Skeletal muscle tissue (tissue), 4 donors: ENCODE results near the gene RNF212. TPM values are rescaled to one million over a fixed set of nuclear protein-coding genes. Genes with fewer than 3 reads are reported as not detected.

Experiments used
- H3K27ac ChIP-seq: one replicate; pipeline ENCODE4 v1.7.0; 2013; ENCODE audit warnings: mild to moderate bottlenecking, low read depth, low read length, inconsistent platforms
- H3K27me3 ChIP-seq, 3 donors: one replicate each; pipeline ENCODE4 v1.7.0; 2013; ENCODE audit warnings: low read length in 3 of 3; ENCODE audit not compliant: control insufficient read depth in 3 of 3, insufficient read depth in 3 of 3
- H3K36me3 ChIP-seq, 3 donors: one replicate each; pipeline ENCODE4 v1.7.0; 2013; ENCODE audit warnings: low read length in 3 of 3; ENCODE audit not compliant: control insufficient read depth in 3 of 3, insufficient read depth in 3 of 3
- H3K4me1 ChIP-seq, 3 donors: one replicate each; pipeline ENCODE4 v1.7.0; 2013; ENCODE audit warnings: low read length in 3 of 3, mild to moderate bottlenecking in 3 of 3; ENCODE audit not compliant: control insufficient read depth in 3 of 3, insufficient read depth in 3 of 3
- H3K4me3 ChIP-seq, 3 donors: one replicate each; pipeline ENCODE4 v1.7.0; 2013; ENCODE audit warnings: low read length in 3 of 3
- H3K9ac ChIP-seq, 3 donors: one replicate each; pipeline ENCODE4 v1.7.0; 2013; ENCODE audit warnings: low read length in 3 of 3, mild to moderate bottlenecking in 3 of 3, moderate library complexity in 2 of 3, low read depth in 1 of 3
- H3K9me3 ChIP-seq, 3 donors: one replicate each; pipeline ENCODE4 v1.7.0; 2013; ENCODE audit warnings: low read length in 3 of 3; ENCODE audit not compliant: control insufficient read depth in 3 of 3
- total RNA-seq: library from RNA; depleted of rRNA; stranded (reverse); fragments of >200 nt; gene quantifications from one replicate; pipeline ENCODE4 v1.2.3, GENCODE V29; 2014
- donor health status: Osteomylitis.

RNF212 gene
- total RNA-seq, 1 donor from 2014 or later: 3.7 TPM

GRCh38 chr4:1045193-1045594 is 68.2 kb downstream of the RNF212 start:
- H3K27me3 ChIP-seq: peaks cover 54 to 79% (median 65%) of the 10 kb centered on the region in 3 donors
- no peaks in the 10 kb centered on the region for H3K9me3 ChIP-seq
- no peaks in the 10 kb centered on the region for H3K36me3 ChIP-seq
- no peak overlapping the region for H3K27ac ChIP-seq
- H3K4me1 ChIP-seq: peaks cover 27 to 48% (median 33%) of the 10 kb centered on the region in 3 donors
- H3K4me3 ChIP-seq: no peak overlapping the region
- H3K9ac ChIP-seq: no peak overlapping the region

GRCh38 chr4:1044469-1045192 is 68.7 kb downstream of the RNF212 start:
- H3K4me1 ChIP-seq: peaks cover 31 to 53% (median 33%) of the 10 kb centered on the region in 3 donors
- H3K9ac ChIP-seq: no peak overlapping the region
- H3K4me3 ChIP-seq: no peak overlapping the region
- H3K9me3 ChIP-seq: no peaks in the 10 kb centered on the region
- no peaks in the 10 kb centered on the region for H3K36me3 ChIP-seq
- peaks cover 54 to 79% (median 64%) of the 10 kb centered on the region in 3 donors for H3K27me3 ChIP-seq
- H3K27ac ChIP-seq: peak overlapping the region; percentile 30

GRCh38 chr4:1043651-1044468 is 69.5 kb downstream of the RNF212 start:
- Histone ChIP-seq H3K27ac (peak overlapping the region; percentile 49), H3K9ac (peak overlapping the region in 1 of 3 donors; percentile 16), H3K4me3 (peak overlapping the region in 1 of 3 donors; percentile 29)

GRCh38 chr4:1043162-1043561 is 70.2 kb downstream of the RNF212 start:
- H3K27ac ChIP-seq: no peak overlapping the region
- H3K4me3 ChIP-seq: no peak overlapping the region
- H3K27me3 ChIP-seq: peaks cover 42 to 65% (median 52%) of the 10 kb centered on the region in 3 donors
- H3K4me1 ChIP-seq: peaks cover 31 to 59% (median 37%) of the 10 kb centered on the region in 3 donors
- H3K9ac ChIP-seq: peak overlapping the region in 1 of 3 donors; percentile 16
- H3K9me3 ChIP-seq: no peaks in the 10 kb centered on the region
- H3K36me3 ChIP-seq: no peaks in the 10 kb centered on the region

More at GRCh38 chr4:1043651-1044468, 69.5 kb downstream of the RNF212 start:
- Histone ChIP-seq H3K36me3 (no peaks in the 10 kb centered on the region), H3K4me1 (peaks cover 31 to 59% (median 37%) of the 10 kb centered on the region in 3 donors), H3K27me3 (peaks cover 46 to 72% (median 59%) of the 10 kb centered on the region in 3 donors), H3K9me3 (no peaks in the 10 kb centered on the region)

GRCh38 chr4:1042352-1043055 is 70.9 kb downstream of the RNF212 start:
- H3K36me3 ChIP-seq: no peaks in the 10 kb centered on the region
- H3K9ac ChIP-seq: no peak overlapping the region
- peaks cover 28 to 54% (median 34%) of the 10 kb centered on the region in 3 donors for H3K4me1 ChIP-seq
- no peaks in the 10 kb centered on the region for H3K9me3 ChIP-seq
- peaks cover 42 to 59% (median 46%) of the 10 kb centered on the region in 3 donors for H3K27me3 ChIP-seq
- H3K27ac ChIP-seq: no peak overlapping the region
- H3K4me3 ChIP-seq: no peak overlapping the region

GRCh38 chr4:1041936-1042330 is 71.4 kb downstream of the RNF212 start:
- no peak overlapping the region for H3K27ac ChIP-seq
- H3K4me3 ChIP-seq: no peak overlapping the region
- H3K36me3 ChIP-seq: no peaks in the 10 kb centered on the region
- H3K9ac ChIP-seq: no peak overlapping the region
- H3K9me3 ChIP-seq: no peaks in the 10 kb centered on the region
- peaks cover 26 to 48% (median 29%) of the 10 kb centered on the region in 3 donors for H3K4me1 ChIP-seq
- peaks cover 38 to 57% (median 45%) of the 10 kb centered on the region in 3 donors for H3K27me3 ChIP-seq

GRCh38 chr4:1041147-1041935 is 72.0 kb downstream of the RNF212 start:
- no peak overlapping the region for H3K27ac ChIP-seq
- H3K4me3 ChIP-seq: no peak overlapping the region
- H3K36me3 ChIP-seq: no peaks in the 10 kb centered on the region
- peaks cover 41 to 59% (median 50%) of the 10 kb centered on the region in 3 donors for H3K27me3 ChIP-seq
- H3K9ac ChIP-seq: no peak overlapping the region
- H3K9me3 ChIP-seq: no peaks in the 10 kb centered on the region
- H3K4me1 ChIP-seq: peaks cover 26 to 46% (median 28%) of the 10 kb centered on the region in 3 donors

- no peaks in the 10 kb centered on the region for H3K9me3 ChIP-seq
- no peak overlapping the region for H3K27ac ChIP-seq
- H3K4me3 ChIP-seq: no peak overlapping the region
- H3K27me3 ChIP-seq: peaks cover 39 to 62% (median 50%) of the 10 kb centered on the region in 3 donors
- H3K9ac ChIP-seq: no peak overlapping the region
- H3K36me3 ChIP-seq: no peaks in the 10 kb centered on the region
- H3K4me1 ChIP-seq: peaks cover 26 to 45% (median 30%) of the 10 kb centered on the region in 3 donors
Observed at GRCh38 chr4:1040344-1041146, 72.8 kb downstream of the RNF212 start.
